ENCODE results near the gene ERC1. TPM values are rescaled to one million over a fixed set of nuclear protein-coding genes. Genes with fewer than 3 reads are reported as not detected.

The ERC1 gene
- total RNA-seq, 1 experiment from 2014 or later = 12.3 TPM

GRCh38 chr12:1429980-1430379 is 439.0 kb downstream of the ERC1 start:
- Histone ChIP-seq H3K4me3 (ENCODE audit: low read length) (no peak overlapping the region), H3F3A (ENCODE audit: low read length, unreplicated experiment) (no peaks in the 10 kb centered on the region), H3K79me2 (ENCODE audit: low read length) (no peaks in the 10 kb centered on the region), H3K27me3 (ENCODE audit: low read length) (no peaks in the 10 kb centered on the region), H3K27ac (ENCODE audit: low read length) (no peak overlapping the region), H2AFZ (ENCODE audit: low read length) (no peak overlapping the region), H3K9me3 (ENCODE audit: low read length) (no peaks in the 10 kb centered on the region), H3K9ac (ENCODE audit: low read length) (no peak overlapping the region), H3K9me2 (replicated peaks; ENCODE audit: low read length) (no peaks in the 10 kb centered on the region), H3K4me1 (ENCODE audit: insufficient read depth, low read length) (0 out of 2 replicates have a peak, but pooled peaks cover 5% of the 10 kb centered on the region), H3K36me3 (ENCODE audit: low read depth, low read length) (no peaks in the 10 kb centered on the region), H3K4me2 (ENCODE audit: low read length) (no peak overlapping the region), H4K20me1 (ENCODE audit: low read length) (no peaks in the 10 kb centered on the region)
- ATAC-seq = peak; percentile 27; the same call in 1 of the 2 replicates
- intact Hi-C loops (cut with micrococcal nuclease) = no loop called here
- TF ChIP-seq CTCF (conservative IDR thresholded peaks at IDR 0.05; ENCODE audit: low read depth, low read length) (no peak), EZH2phosphoT487 (IDR thresholded peaks at IDR 0.05; ENCODE audit: borderline replicate concordance, low read length) (no peak), EZH2 (IDR thresholded peaks at IDR 0.05; ENCODE audit: low read length, unreplicated experiment) (no peak)
- POLR2A ChIA-PET (ENCODE audit: unreplicated experiment) = no interaction called here
- peak; percentile 56 for DNase-seq
- CTCF ChIA-PET = no interaction called here
- no TSS peak for BruUV-seq (replicated peaks)

GRCh38 chr12:1434296-1434955 is 443.4 kb downstream of the ERC1 start:
- 0 out of 2 replicates have a peak, but pooled peaks cover 5% of the 10 kb centered on the region for H3K4me1 ChIP-seq (ENCODE audit: insufficient read depth, low read length)
- ATAC-seq = no peak
- H3K9me3 ChIP-seq (ENCODE audit: low read length) = no peaks in the 10 kb centered on the region
- intact Hi-C loops (cut with micrococcal nuclease) = no loop called here
- ChIA-PET POLR2A (ENCODE audit: unreplicated experiment) (interaction anchor here (0.6 kb wide), 1 partner anchor 662 kb away, joined by 5 read pairs; no protein-coding TSS in a partner anchor), CTCF (no interaction called here)
- H4K20me1 ChIP-seq (ENCODE audit: low read length) = no peaks in the 10 kb centered on the region
- no peak for DNase-seq
- TF ChIP-seq EZH2 (IDR thresholded peaks at IDR 0.05; ENCODE audit: low read length, unreplicated experiment) = no peak
- no peaks in the 10 kb centered on the region for H3K9me2 ChIP-seq (replicated peaks; ENCODE audit: low read length)
- H3K9ac ChIP-seq (ENCODE audit: low read length) = no peak overlapping the region
- no peak overlapping the region for H3K4me3 ChIP-seq (ENCODE audit: low read length)
- no peaks in the 10 kb centered on the region for H3K36me3 ChIP-seq (ENCODE audit: low read depth, low read length)
- no peaks in the 10 kb centered on the region for H3K79me2 ChIP-seq (ENCODE audit: low read length)
- no peak overlapping the region for H3K27ac ChIP-seq (ENCODE audit: low read length)
- H3K27me3 ChIP-seq (ENCODE audit: low read length) = no peaks in the 10 kb centered on the region
- no peaks in the 10 kb centered on the region for H3F3A ChIP-seq (ENCODE audit: low read length, unreplicated experiment)
- BruUV-seq (replicated peaks) = no TSS peak
- no peak overlapping the region for H2AFZ ChIP-seq (ENCODE audit: low read length)
- H3K4me2 ChIP-seq (ENCODE audit: low read length) = no peak overlapping the region

- no peak overlapping the region for H3K4me2 ChIP-seq (ENCODE audit: low read length)
- 0 out of 2 replicates have a peak, but pooled peaks cover 2% of the 10 kb centered on the region for H3K4me1 ChIP-seq (ENCODE audit: insufficient read depth, low read length)
- H3F3A ChIP-seq (ENCODE audit: low read length, unreplicated experiment) = no peaks in the 10 kb centered on the region
- H3K27me3 ChIP-seq (ENCODE audit: low read length) = no peaks in the 10 kb centered on the region
- no peak overlapping the region for H3K27ac ChIP-seq (ENCODE audit: low read length)
- H4K20me1 ChIP-seq (ENCODE audit: low read length) = no peaks in the 10 kb centered on the region
- no peak overlapping the region for H3K9ac ChIP-seq (ENCODE audit: low read length)
- TF ChIP-seq CTCF (conservative IDR thresholded peaks at IDR 0.05; ENCODE audit: low read depth, low read length) (no peak), EZH2 (IDR thresholded peaks at IDR 0.05; ENCODE audit: low read length, unreplicated experiment) (no peak), EZH2phosphoT487 (IDR thresholded peaks at IDR 0.05; ENCODE audit: borderline replicate concordance, low read length) (no peak)
- DNase-seq (no peak), ATAC-seq (no peak)
- no TSS peak for BruUV-seq (replicated peaks)
- CTCF ChIA-PET = no interaction called here
- no peaks in the 10 kb centered on the region for H3K79me2 ChIP-seq (ENCODE audit: low read length)
- H3K9me3 ChIP-seq (ENCODE audit: low read length) = no peaks in the 10 kb centered on the region
- intact Hi-C loops (cut with micrococcal nuclease) = no loop called here
- POLR2A ChIA-PET (ENCODE audit: unreplicated experiment) = no interaction called here
- no peaks in the 10 kb centered on the region for H3K9me2 ChIP-seq (replicated peaks; ENCODE audit: low read length)
- H3K4me3 ChIP-seq (ENCODE audit: low read length) = no peak overlapping the region
- no peak overlapping the region for H2AFZ ChIP-seq (ENCODE audit: low read length)
- H3K36me3 ChIP-seq (ENCODE audit: low read depth, low read length) = no peaks in the 10 kb centered on the region
Observed at GRCh38 chr12:1435044-1435443, 444.0 kb downstream of the ERC1 start.
